HL-60/S4 treated with retinoic acid at 250 ng/mL for 4 days and 3 days (cell line): ENCODE measurements around the gene ADGRA1.
"Not testable (repeated sequence)": the region's sequence is repeated elsewhere in the genome, so short reads cannot be mapped to it uniquely, and the experiment has no call there.

Experiments used
- in situ Hi-C: fragments of 300-500 bp; cut with MboI; formaldehyde crosslinking; loops from 2 replicates; pipeline ENCODE4 v1.7.0; 2022; ENCODE audit warnings: low sequenced_read_pairs

Gene ADGRA1

GRCh38 chr10:133109711-133110110 is 22.0 kb downstream of the ADGRA1 start:
- in situ Hi-C loops: no loop called here

DNA sequence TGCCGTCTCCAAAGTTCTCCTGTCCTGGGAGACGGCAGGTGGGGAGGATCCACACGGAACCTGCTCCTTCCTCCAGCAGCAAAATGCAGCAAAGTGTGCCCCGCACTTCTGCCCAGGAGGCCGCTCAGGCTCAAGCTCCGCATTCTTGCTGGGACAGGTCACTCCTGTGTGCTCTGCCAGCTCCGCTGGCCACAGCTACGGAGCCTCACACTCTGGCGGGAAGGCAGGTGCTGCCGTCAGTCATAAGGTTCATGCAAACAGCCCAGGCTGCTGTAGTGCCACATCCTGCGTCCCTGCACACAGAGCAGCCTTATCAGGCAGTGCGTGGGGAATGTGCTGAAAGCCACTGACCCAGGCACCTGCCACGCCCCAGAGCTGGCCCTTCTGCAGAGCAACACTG is 22.4 kb downstream of the ADGRA1 start:
- in situ Hi-C loops: no loop called here

GRCh38 chr10:133110609-133111275 is 23.0 kb downstream of the ADGRA1 start:
- in situ Hi-C loops: no loop called here

GRCh38 chr10:133111640-133112039 is 23.9 kb downstream of the ADGRA1 start:
- in situ Hi-C loops: not testable (repeated sequence)

DNA sequence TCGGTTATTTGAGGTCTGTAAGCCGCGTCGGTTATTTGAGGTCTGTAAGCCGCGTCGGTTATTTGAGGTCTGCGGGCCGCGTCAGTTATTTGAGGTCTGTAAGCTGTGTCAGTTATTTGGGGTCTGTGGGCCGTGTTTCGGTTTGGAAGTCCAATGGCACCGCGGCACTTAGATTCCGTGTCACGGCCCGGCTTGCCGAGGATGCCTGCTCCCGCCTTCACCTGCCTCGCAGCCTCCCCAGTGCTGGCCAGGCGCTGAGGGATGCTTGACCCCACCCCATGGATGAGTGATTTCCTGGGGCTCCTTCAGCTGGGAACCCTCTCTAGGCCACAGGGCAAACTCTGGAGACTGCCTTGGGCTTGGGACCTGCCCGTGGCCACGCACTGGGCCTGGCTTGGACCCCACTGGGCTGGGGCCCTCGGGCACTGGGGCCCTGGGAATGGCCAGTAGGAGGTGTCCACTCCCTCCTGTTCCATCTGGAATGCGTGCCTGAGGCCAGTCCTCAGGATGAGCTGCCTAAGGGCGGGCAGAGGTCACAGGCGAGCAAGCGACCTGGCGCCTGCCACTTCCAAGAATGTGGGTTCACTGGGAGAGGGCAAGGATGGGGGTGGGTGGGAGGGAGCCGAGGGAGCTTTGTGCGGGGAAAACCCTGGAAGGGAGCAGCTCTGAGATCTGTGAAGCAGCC is 25.6 kb downstream of the ADGRA1 start:
- in situ Hi-C loops: no loop called here

DNA sequence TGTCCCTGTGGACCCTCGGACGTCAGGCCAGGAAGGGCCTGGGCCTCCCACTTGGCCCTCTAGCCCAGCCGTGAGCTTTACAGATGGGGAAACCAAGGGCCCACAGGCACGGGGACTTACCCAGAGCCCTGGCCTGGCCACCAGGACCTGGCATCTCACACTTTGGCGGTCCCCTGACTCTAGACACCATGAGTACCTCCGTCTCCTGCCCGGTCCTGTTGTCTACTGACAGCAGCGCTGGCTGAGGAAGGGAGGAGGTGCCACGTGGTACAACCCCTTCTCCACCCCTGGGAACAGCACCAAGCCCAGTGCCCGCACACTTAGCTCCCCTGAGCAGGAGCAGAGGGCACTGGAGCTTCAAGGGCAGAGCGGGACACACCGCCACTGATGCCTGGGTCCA is 26.1 kb downstream of the ADGRA1 start:
- in situ Hi-C loops: no loop called here

DNA sequence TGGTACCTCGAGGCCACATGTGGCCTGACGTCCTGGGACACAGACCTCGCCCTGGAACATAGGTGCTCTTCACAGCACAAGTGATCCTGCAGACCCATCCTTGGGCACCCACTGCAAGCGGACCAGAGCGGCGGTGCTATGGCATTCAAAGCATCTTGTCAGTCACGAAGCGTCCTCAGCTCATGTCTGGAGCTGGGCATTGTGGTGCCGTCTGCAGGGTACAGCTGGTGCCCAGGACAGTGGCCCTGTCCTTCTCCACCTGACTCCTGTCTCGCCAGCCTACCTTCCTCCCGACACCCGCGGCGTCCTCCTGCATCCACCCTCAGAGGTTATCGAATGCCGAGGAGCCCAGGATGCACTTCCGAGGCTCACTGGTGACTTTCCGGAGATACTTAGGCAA is 26.5 kb downstream of the ADGRA1 start:
- in situ Hi-C loops: no loop called here

DNA sequence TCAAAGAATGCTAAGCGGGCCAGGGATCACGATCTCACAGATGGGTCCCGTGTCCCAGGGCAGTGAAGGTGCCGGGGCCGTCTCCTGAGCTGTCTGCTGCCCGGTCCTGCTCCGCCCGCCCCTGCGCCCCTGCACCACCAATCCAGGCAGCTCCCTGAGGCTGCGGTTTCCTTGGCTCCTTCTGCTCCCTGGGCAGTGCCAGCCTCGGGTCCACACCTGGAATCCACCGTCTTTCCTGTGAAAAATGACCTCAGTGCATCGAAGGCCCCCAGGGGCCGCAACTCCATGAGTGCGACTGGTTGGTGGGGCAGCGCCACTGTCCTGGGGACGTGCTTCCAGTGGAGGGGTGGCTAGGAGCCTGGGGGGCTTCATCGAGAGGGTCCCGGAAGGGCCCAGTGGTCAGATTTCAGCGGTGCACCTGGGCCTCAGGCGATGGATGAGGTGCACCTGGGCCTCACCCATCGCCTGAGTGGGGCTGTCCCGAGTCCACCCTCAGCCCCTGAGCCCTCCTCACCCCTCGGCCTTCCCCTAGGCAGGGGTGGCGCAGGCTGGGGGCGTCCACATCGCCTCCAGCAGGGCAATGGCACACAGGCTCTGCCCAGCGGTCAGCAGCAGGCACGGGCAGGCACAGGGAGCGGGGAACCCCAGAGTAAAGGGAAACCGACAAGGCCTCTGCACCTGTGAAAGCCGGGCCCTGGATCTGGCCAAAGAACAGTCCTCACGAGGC is 27.2 kb downstream of the ADGRA1 start:
- in situ Hi-C loops: no loop called here

DNA sequence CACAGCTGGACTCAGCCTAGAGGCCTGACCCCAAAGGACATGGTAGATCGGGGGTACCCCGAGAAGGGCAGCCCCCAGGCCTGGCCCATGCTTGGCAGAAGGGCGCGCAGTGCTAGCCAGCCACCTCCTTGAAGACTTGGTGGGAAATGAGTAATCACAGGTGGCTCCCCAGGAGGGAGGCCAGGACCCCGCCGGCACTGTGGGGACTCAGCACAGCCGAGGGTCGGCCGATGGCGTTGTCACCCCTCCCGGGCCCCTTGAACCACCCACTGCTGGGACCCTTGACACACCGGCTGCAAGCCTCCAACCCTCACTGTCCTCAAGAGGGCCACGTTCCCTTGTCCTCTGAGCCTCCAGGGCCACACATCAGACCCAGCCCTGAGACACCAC is 27.7 kb downstream of the ADGRA1 start:
- in situ Hi-C loops: no loop called here

GRCh38 chr10:133115976-133116375 is 28.3 kb downstream of the ADGRA1 start:
- in situ Hi-C loops: no loop called here

- in situ Hi-C loops: no loop called here
These were observed 28.7 kb downstream of the ADGRA1 start for GRCh38 chr10:133116455-133116854.

DNA sequence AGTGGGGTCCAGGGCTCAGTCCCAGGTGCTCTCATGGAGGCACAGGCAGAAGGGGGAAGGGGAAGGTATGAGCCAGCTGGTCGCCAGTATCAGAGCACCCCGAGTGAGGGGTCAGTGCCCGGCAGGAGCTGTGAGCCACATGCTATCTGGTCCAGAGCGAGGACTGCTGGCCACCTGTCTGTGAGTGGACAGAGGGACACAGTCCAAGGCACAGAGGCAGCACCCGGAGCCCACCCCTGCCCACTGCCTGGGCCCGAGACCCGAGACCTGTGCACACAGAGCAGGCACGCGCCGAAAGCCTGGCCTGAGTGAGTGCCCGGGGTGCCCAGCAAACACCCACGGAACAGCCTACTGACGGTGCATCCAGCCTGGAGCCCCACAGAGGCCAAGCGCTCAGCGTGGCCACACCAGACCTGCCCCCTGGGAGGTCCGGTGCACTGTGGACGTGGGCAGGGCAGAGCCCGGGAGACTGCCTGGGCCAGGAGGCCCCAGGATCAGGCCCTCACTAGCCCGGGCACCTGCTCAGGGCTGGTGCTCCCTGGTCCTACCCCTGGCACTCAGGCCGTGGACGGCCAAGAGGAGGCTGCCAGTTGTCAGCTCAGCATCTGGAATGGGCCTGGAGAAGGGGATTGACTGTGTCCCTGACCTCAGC is 29.4 kb downstream of the ADGRA1 start:
- in situ Hi-C loops: no loop called here

DNA sequence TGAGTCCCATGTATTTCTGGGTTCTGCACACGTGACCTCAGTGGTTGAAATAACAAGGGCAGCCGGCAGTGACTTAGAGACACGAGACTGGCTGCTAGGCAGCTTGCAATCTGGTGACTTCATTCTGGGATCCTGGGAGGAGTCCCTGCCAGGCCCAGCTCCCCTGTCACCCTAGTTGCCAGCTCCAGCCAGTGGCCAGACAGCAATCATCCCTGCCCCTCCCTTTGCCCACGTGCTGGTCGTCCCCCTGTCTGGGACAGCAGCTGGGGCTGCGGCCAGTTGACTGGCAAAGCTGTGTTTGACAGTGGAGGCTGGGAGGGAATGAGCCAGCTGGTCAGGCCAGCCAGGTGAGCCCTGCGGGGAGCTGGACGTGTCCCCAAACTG is 30.0 kb downstream of the ADGRA1 start:
- in situ Hi-C loops: no loop called here

GRCh38 chr10:133121479-133121878 is 33.8 kb downstream of the ADGRA1 start:
- in situ Hi-C loops: no loop called here

- in situ Hi-C loops: no loop called here
These were observed 34.6 kb downstream of the ADGRA1 start for GRCh38 chr10:133122171-133122935.

DNA sequence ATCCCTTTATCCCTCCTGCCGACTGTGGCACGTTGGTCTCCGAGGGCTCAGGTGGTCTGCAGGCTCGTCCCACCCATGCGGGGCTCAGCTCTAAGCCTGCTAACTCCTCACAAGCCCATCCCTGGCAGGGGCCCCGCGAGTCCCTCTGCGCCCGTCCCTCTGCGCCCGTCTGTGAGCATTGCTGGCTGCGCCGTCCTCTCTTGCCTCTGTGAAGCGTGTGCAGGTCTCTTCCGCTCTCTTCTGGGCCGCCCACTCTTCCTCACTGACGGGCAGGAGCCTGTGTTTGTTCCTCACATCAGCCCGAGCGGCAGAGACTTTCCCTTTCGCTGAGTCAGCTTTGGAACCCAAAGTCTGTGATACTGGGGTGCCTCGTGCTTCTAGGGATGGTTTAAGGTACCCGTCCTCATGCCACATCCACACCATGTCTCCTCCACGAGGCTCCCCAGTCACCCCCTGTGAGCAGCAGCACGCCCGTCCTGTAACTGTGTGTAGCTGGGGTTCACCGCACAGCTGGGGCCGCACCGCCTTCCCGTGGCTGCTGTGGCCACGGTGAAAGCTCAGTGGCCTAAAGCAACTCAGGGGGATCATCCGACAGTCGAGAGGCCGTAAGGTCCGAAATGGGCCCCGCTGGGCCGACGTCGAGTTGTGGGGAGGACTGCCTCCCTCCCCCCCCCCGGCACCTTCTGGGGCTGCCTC is 35.5 kb downstream of the ADGRA1 start:
- in situ Hi-C loops: no loop called here

DNA sequence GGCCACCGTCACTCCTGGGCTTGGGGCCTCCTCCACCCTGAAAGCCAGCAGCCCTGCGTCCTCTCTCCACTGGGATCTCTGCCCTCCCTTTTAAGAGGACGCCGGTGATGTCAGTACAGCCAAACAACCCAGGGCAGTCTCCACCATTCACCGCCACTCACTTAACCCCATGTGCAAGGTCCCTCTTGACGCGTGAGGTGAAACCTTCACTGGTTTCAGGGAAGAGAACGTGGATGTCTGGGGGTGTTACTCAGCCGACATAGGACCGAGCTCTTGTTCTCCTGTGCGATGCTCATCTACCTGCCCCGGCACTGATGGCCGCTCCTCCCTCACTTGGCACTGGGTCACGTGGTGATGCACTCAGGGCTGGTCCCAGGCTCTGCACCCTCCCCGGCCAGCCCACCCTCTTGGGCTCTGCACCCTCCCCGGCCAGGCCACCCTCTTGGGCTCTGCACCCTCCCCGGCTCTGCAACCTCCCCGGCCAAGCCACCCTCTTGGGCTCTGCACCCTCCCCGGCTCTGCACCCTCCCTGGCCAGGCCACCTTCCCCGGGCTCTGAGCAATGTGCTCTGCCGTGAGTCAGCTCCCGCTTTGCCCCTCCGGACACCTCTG is 36.1 kb downstream of the ADGRA1 start:
- in situ Hi-C loops: no loop called here

DNA sequence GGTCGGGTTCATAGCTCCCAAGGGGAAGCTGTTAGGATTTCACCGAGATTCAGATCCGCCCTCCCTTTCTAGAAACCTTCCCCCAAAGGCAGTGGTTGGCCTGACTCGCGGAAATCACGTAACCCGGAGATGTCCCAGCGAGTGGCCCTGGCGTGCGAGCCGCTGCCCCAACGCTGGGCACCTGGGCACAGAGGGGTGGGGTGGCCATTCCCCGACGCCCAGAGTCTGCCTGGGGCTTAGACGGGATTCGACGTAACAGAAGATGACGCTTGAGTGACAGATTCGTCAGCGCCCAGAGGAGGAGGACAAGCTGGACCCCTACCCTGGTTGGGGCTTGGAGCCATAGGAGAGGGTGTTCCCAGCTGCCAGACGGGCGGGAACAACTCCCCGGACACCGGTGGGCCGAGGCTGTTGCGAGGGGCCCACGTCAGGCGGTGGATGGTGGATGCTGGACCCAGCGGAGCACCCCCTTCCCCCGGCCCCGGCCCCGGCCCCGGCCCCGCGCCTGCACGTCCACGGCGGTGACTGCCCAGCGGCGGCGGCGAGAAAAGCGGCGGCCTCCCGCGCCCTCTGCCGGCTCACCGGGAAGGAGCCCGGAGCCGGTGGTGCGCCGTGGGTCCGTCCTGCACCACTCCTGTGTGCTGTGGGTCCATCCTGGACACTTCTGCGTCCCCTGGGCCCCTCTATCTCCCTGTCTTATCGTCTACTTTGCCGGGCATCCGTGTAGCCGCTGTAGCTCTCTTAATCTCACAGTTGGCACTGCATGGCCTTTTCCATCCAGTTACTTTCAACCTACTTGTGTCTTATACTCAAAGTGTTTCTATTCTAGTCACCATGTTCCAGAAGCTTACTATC is 36.9 kb downstream of the ADGRA1 start:
- in situ Hi-C loops: no loop called here

DNA sequence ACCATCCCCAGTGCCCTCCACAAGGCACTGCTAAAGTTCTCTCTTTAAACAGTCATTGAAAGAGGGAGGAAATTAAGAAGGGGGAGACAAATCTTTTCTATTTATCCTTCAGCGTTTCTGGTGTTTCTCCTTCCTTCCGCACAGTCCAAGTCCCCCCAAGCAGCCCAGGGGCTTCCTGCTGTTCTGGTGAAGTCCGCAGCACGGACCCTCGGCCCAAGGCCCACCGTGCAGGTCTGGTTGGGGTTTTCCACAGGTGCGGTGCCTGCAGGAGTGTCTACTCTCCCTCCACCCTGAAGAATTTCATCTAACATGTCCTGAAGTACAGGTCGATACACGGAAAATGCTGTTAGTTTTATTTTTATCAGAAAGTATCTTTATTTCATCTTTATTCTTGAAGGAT is 38.2 kb downstream of the ADGRA1 start:
- in situ Hi-C loops: no loop called here
